Kidney epithelial cell (primary cell): ENCODE data around the gene ATP10B. TPM values are rescaled to one million over a fixed set of nuclear protein-coding genes. Genes with fewer than 3 reads are reported as not detected.

Experiments
- DNase-seq: peaks from one replicate; pipeline ENCODE4 v3.0.0-alpha.2; 2010; ENCODE audit warnings: low read depth
- H3K27me3 ChIP-seq: 2 replicates; pipeline ENCODE4 v1.6.0; 2011; ENCODE audit warnings: low read length; ENCODE audit not compliant: control insufficient read depth, insufficient read depth
- H3K36me3 ChIP-seq: 2 replicates; pipeline ENCODE4 v1.5.1; 2011; ENCODE audit warnings: low read length; ENCODE audit not compliant: control insufficient read depth, insufficient read depth
- H3K4me3 ChIP-seq: 2 replicates; pipeline ENCODE4 v1.5.1; 2011; ENCODE audit warnings: low read depth, mild to moderate bottlenecking, control low read depth, low read length
- CTCF ChIP-seq: IDR thresholded peaks from 2 replicates; pipeline ENCODE4 v1.5.1; 2011; ENCODE audit warnings: mild to moderate bottlenecking, moderate library complexity, low read length, control low read depth, inconsistent platforms; ENCODE audit not compliant: insufficient read depth, poor library complexity, severe bottlenecking
- total RNA-seq: library from RNA; depleted of rRNA; stranded (reverse); fragments of >200 nt; gene quantifications from 2 replicates; pipeline ENCODE4 v1.2.3, GENCODE V29; 2015

Gene ATP10B
- total RNA-seq, 1 donor from 2014 or later = not detected

- no peak for TF ChIP-seq CTCF
- Histone ChIP-seq H3K27me3 (no peaks in the 10 kb centered on the region), H3K4me3 (no peak overlapping the region), H3K36me3 (no peaks in the 10 kb centered on the region)
- DNase-seq = no peak
These were observed 232.6 kb downstream of the ATP10B start for GRCh38 chr5:160619381-160619780.

GRCh38 chr5:160618286-160618685, 233.7 kb downstream of the ATP10B start:
- Histone ChIP-seq H3K36me3 (no peaks in the 10 kb centered on the region), H3K27me3 (no peaks in the 10 kb centered on the region), H3K4me3 (no peak overlapping the region)
- TF ChIP-seq CTCF = no peak
- DNase-seq = no peak

- no peaks in the 10 kb centered on the region for H3K27me3 ChIP-seq
- DNase-seq = no peak
- no peak overlapping the region for H3K4me3 ChIP-seq
- no peaks in the 10 kb centered on the region for H3K36me3 ChIP-seq
- TF ChIP-seq CTCF = no peak
These were observed 235.1 kb downstream of the ATP10B start for GRCh38 chr5:160616712-160617497.

- no peaks in the 10 kb centered on the region for H3K27me3 ChIP-seq
- TF ChIP-seq CTCF = no peak
- no peak overlapping the region for H3K4me3 ChIP-seq
- DNase-seq = no peak
- no peaks in the 10 kb centered on the region for H3K36me3 ChIP-seq
These were observed 237.9 kb downstream of the ATP10B start for GRCh38 chr5:160614136-160614535.

- DNase-seq = no peak
- TF ChIP-seq CTCF = no peak
- H3K27me3 ChIP-seq = no peaks in the 10 kb centered on the region
- H3K4me3 ChIP-seq = no peak overlapping the region
- H3K36me3 ChIP-seq = no peaks in the 10 kb centered on the region
These were observed 246.7 kb downstream of the ATP10B start for GRCh38 chr5:160605266-160605665.

- no peak for DNase-seq
- TF ChIP-seq CTCF = no peak
- Histone ChIP-seq H3K4me3 (no peak overlapping the region), H3K36me3 (no peaks in the 10 kb centered on the region), H3K27me3 (no peaks in the 10 kb centered on the region)
These were observed 247.5 kb downstream of the ATP10B start for GRCh38 chr5:160604484-160604883.
